ENCODE measurements around the gene NKIRAS1. TPM values are rescaled to one million over a fixed set of nuclear protein-coding genes. Genes with fewer than 3 reads are reported as not detected.

NKIRAS1 gene
- total and polyA plus RNA-seq, 9 donors, result 8.7 to 18.9 (median 13.4) TPM

DNA sequence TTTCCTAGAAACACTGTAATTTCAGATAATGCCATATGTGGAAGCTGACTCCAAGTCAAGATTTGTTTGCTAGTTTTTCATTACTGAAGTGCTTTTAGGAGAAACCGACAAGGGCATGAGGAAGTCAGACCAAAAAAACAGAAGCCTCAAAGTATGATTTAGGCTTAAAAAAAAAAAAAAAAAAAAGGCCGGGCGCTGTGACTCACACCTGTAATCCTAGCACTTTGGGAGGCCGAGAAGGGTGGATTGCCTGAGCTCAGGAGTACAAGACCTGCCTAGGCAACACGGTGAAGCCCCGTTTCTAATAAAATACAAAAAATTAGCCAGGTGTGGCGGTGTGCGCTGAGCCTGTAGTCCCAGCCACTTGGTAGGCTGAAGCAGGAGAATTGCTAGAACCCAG is 11.7 kb upstream of the NKIRAS1 start:
- no peaks in the 10 kb centered on the region for H3K9me3 ChIP-seq
- 76 to 84% (median 76%) methylated on average over 8 of the region's 8 CpGs for WGBS, 3 donors
- no peak overlapping the region for H3K27ac ChIP-seq
- no peaks in the 10 kb centered on the region for H3K4me1 ChIP-seq (ENCODE audit: insufficient read depth)
- no peak for DNase-seq
- H3K4me3 ChIP-seq, result no peak overlapping the region
- intact Hi-C loops (cut with DNase I), result no loop called here
- TF ChIP-seq POLR2A (IDR thresholded peaks at IDR 0.05), result no peak
- TF ChIP-seq, protein P1, sequence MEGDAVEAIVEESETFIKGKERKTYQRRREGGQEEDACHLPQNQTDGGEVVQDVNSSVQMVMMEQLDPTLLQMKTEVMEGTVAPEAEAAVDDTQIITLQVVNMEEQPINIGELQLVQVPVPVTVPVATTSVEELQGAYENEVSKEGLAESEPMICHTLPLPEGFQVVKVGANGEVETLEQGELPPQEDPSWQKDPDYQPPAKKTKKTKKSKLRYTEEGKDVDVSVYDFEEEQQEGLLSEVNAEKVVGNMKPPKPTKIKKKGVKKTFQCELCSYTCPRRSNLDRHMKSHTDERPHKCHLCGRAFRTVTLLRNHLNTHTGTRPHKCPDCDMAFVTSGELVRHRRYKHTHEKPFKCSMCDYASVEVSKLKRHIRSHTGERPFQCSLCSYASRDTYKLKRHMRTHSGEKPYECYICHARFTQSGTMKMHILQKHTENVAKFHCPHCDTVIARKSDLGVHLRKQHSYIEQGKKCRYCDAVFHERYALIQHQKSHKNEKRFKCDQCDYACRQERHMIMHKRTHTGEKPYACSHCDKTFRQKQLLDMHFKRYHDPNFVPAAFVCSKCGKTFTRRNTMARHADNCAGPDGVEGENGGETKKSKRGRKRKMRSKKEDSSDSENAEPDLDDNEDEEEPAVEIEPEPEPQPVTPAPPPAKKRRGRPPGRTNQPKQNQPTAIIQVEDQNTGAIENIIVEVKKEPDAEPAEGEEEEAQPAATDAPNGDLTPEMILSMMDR (IDR thresholded peaks at IDR 0.05), result no peak
- TF ChIP-seq EP300 (IDR thresholded peaks at IDR 0.05), result no peak
- H3K27me3 ChIP-seq, result no peaks in the 10 kb centered on the region
- H3K36me3 ChIP-seq, result no peaks in the 10 kb centered on the region

DNA sequence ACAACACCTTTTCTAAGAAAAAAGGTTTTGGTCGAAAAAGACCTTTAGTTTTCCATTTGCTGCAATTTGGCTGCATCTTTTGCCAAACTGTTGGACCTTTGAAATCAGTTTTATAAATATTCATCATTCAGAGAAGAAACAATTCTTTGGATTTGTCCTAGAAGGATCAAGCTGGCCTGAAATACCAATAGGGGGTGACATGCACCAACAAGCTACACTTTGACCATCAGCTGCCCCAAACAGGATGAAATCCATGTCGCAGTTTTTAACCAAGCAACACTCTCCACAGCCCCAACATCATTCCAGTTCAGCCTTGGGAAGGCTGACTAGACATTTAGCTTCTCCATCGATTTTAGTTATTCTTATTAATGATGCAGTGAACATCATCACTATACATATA is 9.9 kb upstream of the NKIRAS1 start:
- intact Hi-C loops (cut with DNase I), result no loop called here
- Histone ChIP-seq H3K4me1 (ENCODE audit: insufficient read depth) (no peaks in the 10 kb centered on the region), H3K27ac (no peak overlapping the region), H3K36me3 (no peaks in the 10 kb centered on the region), H3K4me3 (no peak overlapping the region), H3K27me3 (no peaks in the 10 kb centered on the region), H3K9me3 (no peaks in the 10 kb centered on the region)
- WGBS, 3 donors, result 84 to 90% (median 85%) methylated on average over 3 of the region's 3 CpGs
- DNase-seq, result no peak
- TF ChIP-seq POLR2A (IDR thresholded peaks at IDR 0.05) (no peak), EP300 (IDR thresholded peaks at IDR 0.05) (no peak)
- TF ChIP-seq, protein P1 (IDR thresholded peaks at IDR 0.05), result no peak

DNA sequence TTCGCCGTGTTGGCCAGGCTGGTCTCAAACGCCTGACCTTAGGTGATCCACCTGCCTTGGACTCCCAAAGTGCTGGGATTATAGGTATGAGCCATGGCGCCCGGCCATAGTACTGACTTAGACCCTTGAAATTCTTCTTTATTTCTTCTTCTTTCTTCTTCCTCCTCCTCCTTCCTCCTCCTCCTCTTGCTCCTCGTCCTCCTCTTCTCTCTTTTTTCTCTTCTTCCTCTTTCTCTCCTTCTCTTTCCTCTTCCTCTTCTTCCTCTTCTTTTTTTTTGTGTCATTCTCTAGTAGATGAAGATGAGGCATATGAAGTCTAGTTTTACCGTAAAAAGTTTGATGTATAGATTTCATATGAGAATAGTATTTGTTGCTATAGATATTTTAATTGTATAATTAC is 9.5 kb upstream of the NKIRAS1 start:
- 95 to 97% (median 95%) methylated on average over 7 of the region's 7 CpGs for WGBS, 3 donors
- TF ChIP-seq EP300 (IDR thresholded peaks at IDR 0.05) (no peak), POLR2A (IDR thresholded peaks at IDR 0.05) (no peak)
- TF ChIP-seq, protein P1 (IDR thresholded peaks at IDR 0.05), result no peak
- Histone ChIP-seq H3K27ac (no peak overlapping the region), H3K9me3 (no peaks in the 10 kb centered on the region), H3K36me3 (no peaks in the 10 kb centered on the region), H3K4me3 (no peak overlapping the region), H3K4me1 (ENCODE audit: insufficient read depth) (no peaks in the 10 kb centered on the region), H3K27me3 (no peaks in the 10 kb centered on the region)
- intact Hi-C loops (cut with DNase I), result no loop called here
- no peak for DNase-seq

DNA sequence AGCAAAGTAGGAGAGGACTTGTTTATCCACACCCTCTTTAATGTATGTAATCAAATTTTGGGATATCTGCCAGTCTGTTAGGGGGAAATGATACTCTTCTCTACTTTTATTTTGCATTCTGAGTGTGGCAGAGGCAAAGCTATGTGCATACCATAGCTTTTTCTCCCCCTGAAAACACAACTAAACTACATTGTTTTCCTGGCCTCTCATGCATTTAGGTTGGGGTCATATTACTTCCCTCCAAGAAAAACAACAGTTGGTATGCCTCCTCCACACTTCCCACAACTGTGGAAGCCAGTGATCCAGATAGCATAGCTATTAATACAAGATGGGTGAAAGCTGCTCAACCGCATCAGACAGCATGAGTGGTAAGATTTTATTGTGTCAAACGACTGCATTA is 7.0 kb upstream of the NKIRAS1 start:
- H3K4me1 ChIP-seq (ENCODE audit: insufficient read depth), result no peaks in the 10 kb centered on the region
- intact Hi-C loops (cut with DNase I), result no loop called here
- H3K27ac ChIP-seq, result no peak overlapping the region
- no peak for DNase-seq
- H3K9me3 ChIP-seq, result no peaks in the 10 kb centered on the region
- no peaks in the 10 kb centered on the region for H3K27me3 ChIP-seq
- no peaks in the 10 kb centered on the region for H3K36me3 ChIP-seq
- 17 to 38% (median 30%) methylated on average over 2 of the region's 2 CpGs for WGBS, 3 donors
- no peak for TF ChIP-seq POLR2A (IDR thresholded peaks at IDR 0.05)
- TF ChIP-seq, protein P1 (IDR thresholded peaks at IDR 0.05), result no peak
- no peak for TF ChIP-seq EP300 (IDR thresholded peaks at IDR 0.05)
- no peak overlapping the region for H3K4me3 ChIP-seq
